NCI-H510A treated with DMSO at 0.1 percent for 48 hours (cell line): Measurements from ENCODE around the gene PRAC1.

Experiments
- DNase-seq: peaks from one replicate; lab custom pipeline; 2025; lab: John Stamatoyannopoulos, UW

Gene PRAC1

GRCh38 chr17:48704361-48705248 is 17.7 kb downstream of the PRAC1 start:
- no peak for DNase-seq

- DNase-seq, result no peak
Measured at GRCh38 chr17:48701864-48702532, 20.3 kb downstream of the PRAC1 start.

- DNase-seq, result no peak
Measured at GRCh38 chr17:48693178-48693577, 29.1 kb downstream of the PRAC1 start.

- no peak for DNase-seq
Measured at GRCh38 chr17:48692049-48692448, 30.3 kb downstream of the PRAC1 start.

GRCh38 chr17:48690655-48691054 is 31.7 kb downstream of the PRAC1 start:
- DNase-seq, result no peak

- no peak for DNase-seq
Measured at GRCh38 chr17:48681609-48682008, 40.7 kb downstream of the PRAC1 start.

GRCh38 chr17:48679385-48680096 is 42.8 kb downstream of the PRAC1 start:
- DNase-seq, result no peak

- DNase-seq, result peak; percentile 66
Measured at GRCh38 chr17:48678141-48678971, 44.0 kb downstream of the PRAC1 start.

- no peak for DNase-seq
Measured at GRCh38 chr17:48676963-48677558, 45.3 kb downstream of the PRAC1 start.

- no peak for DNase-seq
Measured at GRCh38 chr17:48672340-48672739, 50.0 kb downstream of the PRAC1 start.
